Upper lobe of right lung (tissue), 1 donor: ENCODE results near the gene GREB1L. TPM values are rescaled to one million over a fixed set of nuclear protein-coding genes. Genes with fewer than 3 reads are reported as not detected.

ENCODE experiments used
- total RNA-seq: library from RNA; stranded (reverse); fragmentation: NEBNext Ultra II Directional; extraction: Animal tissue kit (Norgen Biotek cat#: 25700); gene quantifications from one replicate; pipeline ENCODE4 v1.2.1, GENCODE V29; 2021
- donor health status: DM: no; HTN: yes; CAD: no; lungs with severe emphysema.

The GREB1L gene
- total RNA-seq, 1 donor from 2014 or later = 1.2 TPM

Other genes starting within 250 kb of the GREB1L start
- 67.0 TPM for gene ROCK1, start 130.4 kb upstream of the GREB1L start, total RNA-seq